ENCODE results near the gene SCGB1D1.

- TF ChIP-seq EZH2 (IDR thresholded peaks at IDR 0.05) (no peak), POLR2AphosphoS5 (IDR thresholded peaks at IDR 0.05; ENCODE audit: borderline replicate concordance, low read depth, low read length) (no peak), FOXP2 (optimal IDR thresholded peaks at IDR 0.05; ENCODE audit: control extremely low read depth, extremely low read length, insufficient read depth) (no peak)
These were observed 49.5 kb upstream of the SCGB1D1 start for GRCh38 chr11:62140304-62141110.

Measured in SK-N-MC (cell line).